Measurements from ENCODE around the gene PCDH15.

DNA sequence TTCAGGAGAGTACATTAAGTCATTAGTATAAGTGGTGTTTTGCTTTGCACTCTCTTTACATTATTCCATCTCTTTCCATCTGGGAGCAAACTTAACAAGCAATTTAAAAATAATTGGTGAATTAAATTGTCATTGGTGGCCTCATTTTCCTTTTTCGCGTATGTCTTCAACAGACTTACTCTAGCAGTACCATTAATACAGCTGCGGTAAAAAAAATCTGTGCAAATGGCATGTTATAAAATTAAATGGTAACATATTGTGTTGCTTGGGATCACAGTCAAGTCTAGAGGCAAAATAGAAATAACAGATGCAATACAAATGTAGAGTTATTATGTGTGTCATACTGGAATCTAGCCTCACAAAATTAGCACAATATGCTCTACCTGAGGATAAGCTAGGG lies 322.4 kb downstream of the PCDH15 start:
- TF ChIP-seq, protein P1, sequence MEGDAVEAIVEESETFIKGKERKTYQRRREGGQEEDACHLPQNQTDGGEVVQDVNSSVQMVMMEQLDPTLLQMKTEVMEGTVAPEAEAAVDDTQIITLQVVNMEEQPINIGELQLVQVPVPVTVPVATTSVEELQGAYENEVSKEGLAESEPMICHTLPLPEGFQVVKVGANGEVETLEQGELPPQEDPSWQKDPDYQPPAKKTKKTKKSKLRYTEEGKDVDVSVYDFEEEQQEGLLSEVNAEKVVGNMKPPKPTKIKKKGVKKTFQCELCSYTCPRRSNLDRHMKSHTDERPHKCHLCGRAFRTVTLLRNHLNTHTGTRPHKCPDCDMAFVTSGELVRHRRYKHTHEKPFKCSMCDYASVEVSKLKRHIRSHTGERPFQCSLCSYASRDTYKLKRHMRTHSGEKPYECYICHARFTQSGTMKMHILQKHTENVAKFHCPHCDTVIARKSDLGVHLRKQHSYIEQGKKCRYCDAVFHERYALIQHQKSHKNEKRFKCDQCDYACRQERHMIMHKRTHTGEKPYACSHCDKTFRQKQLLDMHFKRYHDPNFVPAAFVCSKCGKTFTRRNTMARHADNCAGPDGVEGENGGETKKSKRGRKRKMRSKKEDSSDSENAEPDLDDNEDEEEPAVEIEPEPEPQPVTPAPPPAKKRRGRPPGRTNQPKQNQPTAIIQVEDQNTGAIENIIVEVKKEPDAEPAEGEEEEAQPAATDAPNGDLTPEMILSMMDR (IDR thresholded peaks at IDR 0.05), result no peak
- no peak for TF ChIP-seq POLR2AphosphoS5 (IDR thresholded peaks at IDR 0.05)

Data from prostate gland (tissue), 2 donors.